Mesodermal cell (in vitro differentiated cells): Measurements from ENCODE around the gene TXNDC16.
A peak's percentile ranks its signal among the peaks of the same experiment; 100 is the strongest.

Experiments used
- H3K27ac ChIP-seq: 2 replicates; pipeline ENCODE4 v1.7.0; 2013; ENCODE audit warnings: mild to moderate bottlenecking, low read depth, low read length, moderate library complexity; ENCODE audit not compliant: severe bottlenecking
- H3K36me3 ChIP-seq: 2 replicates; pipeline ENCODE4 v1.7.1; 2013; ENCODE audit warnings: mild to moderate bottlenecking, low read length, moderate library complexity; ENCODE audit not compliant: control insufficient read depth, insufficient read depth
- H3K4me1 ChIP-seq: one replicate; pipeline ENCODE4 v1.7.1; 2013; ENCODE audit warnings: mild to moderate bottlenecking, low read length; ENCODE audit not compliant: insufficient read depth, control insufficient read depth, poor library complexity, severe bottlenecking
- H3K4me3 ChIP-seq: 2 replicates; pipeline ENCODE4 v1.7.0; 2013; ENCODE audit warnings: low read length, control low read depth, mild to moderate bottlenecking; ENCODE audit not compliant: insufficient read depth, poor library complexity, severe bottlenecking; ENCODE audit errors: extremely low read depth
- H3K9me3 ChIP-seq: 2 replicates; pipeline ENCODE4 v1.7.1; 2013; ENCODE audit warnings: mild to moderate bottlenecking, low read length, moderate library complexity; ENCODE audit not compliant: control insufficient read depth
- WGBS, 2 experiments: methylation state at CpG; one replicate each; pipeline ENCODE4 v1.1.5; 2013; ENCODE audit warnings: missing lambda C conversion rate in 2 of 2; ENCODE audit not compliant: insufficient coverage in 2 of 2; 5-methylcytosine and 5-hydroxymethylcytosine counted together

Gene TXNDC16

DNA sequence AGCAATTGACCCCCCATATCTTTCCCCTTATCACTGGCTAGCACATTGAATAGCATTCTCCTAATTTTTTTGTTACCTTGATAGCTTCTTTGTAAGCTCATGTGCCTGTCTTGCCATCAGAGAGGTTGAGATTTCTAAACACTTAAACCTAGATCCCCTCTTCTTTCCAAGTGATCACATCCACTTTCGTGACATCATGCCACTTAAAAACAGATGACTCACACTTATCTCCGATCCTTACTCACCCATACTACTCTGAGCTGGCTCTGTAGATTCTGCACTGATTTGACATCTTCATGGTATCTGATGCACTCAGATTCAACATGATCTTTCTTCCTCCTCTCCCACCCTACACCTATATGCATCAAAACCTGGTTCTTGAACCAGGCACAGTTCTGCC, 10.8 kb upstream of the TXNDC16 start:
- Histone ChIP-seq H3K36me3 (no peaks in the 10 kb centered on the region), H3K4me1 (no peaks in the 10 kb centered on the region), H3K9me3 (peaks cover 6% of the 10 kb centered on the region), H3K4me3 (no peak overlapping the region), H3K27ac (no peak overlapping the region)
- WGBS, 2 experiments, result 78 to 87% methylated on average over 2 of the region's 2 CpGs

GRCh38 chr14:52558688-52559087, 6.4 kb upstream of the TXNDC16 start:
- H3K27ac ChIP-seq, result no peak overlapping the region
- no peaks in the 10 kb centered on the region for H3K4me1 ChIP-seq
- peaks cover 3% of the 10 kb centered on the region for H3K36me3 ChIP-seq
- WGBS, 2 experiments, result 86 to 100% methylated on average over 1 to 2 of the region's 2 CpGs
- no peaks in the 10 kb centered on the region for H3K9me3 ChIP-seq
- no peak overlapping the region for H3K4me3 ChIP-seq

DNA sequence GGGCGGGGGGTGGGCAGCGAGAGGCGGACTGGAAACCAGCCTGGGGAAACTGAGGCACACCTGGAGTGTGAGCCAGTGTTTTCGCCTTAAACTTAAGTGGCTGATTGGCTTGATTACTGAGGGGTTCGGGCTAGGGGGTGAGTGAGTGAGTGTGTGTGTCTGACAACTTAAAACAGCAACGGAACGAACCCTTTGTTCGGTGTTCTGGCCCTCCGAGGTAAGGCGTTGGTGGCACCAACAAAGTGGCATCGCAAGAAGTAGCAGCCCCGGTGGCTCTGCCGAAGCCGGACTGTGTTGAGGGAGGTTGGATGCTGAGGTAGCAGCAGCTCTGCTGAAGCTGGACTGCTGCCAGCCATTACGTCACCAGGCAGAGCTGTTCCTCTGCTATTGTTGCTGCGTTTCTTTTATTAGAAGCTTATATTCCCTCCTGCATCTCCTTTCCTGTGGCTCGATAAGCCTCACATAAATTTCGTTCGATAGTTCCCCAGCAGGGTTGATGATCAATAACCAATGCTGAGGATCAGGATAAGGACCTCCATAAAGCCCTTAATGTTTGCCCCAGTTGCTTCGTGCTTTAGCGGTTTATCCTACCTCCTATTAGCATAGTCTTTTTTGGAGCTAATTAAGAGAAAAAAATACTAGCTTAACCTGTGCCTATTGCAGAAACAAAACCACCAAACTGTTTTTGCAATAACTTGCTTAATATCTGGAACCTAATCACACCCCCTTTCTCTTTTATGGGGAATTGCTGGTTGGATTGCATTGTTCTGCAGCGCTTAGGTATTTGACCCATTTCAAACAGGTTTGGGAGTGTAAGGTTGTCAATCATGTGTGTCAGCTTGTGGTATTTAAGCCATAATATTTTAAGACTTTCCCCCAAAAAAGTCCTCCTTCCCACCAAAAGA, 1.6 kb upstream of the TXNDC16 start:
- Histone ChIP-seq H3K9me3 (no peaks in the 10 kb centered on the region), H3K27ac (peak overlapping the region; percentile 65), H3K4me1 (no peaks in the 10 kb centered on the region), H3K36me3 (peaks cover 3% of the 10 kb centered on the region), H3K4me3 (peak overlapping the region; percentile 84)
- 0 to 1% methylated on average over 16 to 17 of the region's 22 CpGs for WGBS, 2 experiments

DNA sequence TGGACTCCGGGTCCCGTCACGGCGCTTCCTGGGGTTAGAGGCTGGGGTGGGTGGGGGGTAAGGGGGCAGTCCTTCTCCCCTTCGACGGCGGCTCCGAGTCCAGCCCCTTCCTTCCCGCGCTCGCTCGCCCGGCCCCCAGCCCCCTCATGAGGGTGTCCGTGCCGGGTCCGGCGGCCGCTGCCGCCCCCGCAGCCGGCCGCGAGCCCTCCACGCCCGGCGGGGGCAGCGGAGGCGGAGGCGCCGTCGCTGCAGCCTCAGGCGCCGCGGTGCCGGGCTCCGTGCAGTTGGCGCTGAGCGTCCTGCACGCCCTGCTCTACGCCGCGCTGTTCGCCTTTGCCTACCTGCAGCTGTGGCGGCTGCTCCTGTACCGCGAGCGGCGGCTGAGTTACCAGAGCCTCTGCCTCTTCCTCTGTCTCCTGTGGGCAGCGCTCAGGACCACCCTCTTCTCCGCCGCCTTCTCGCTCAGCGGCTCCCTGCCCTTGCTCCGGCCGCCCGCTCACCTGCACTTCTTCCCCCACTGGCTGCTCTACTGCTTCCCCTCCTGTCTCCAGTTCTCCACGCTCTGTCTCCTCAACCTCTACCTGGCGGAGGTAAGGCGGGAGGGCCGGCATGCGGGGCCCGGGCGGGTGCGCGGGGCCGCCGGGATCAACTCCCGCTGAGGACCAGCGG, 831 bp upstream of the TXNDC16 start:
- H3K4me3 ChIP-seq, result peak overlapping the region; percentile 84
- 0% methylated on average over 42 to 52 of the region's 69 CpGs for WGBS, 2 experiments

GRCh38 chr14:52551696-52552062, 626 bp downstream of the TXNDC16 start:
- 12 to 17% methylated on average over 6 to 8 of the region's 8 CpGs for WGBS, 2 experiments
- no peaks in the 10 kb centered on the region for H3K9me3 ChIP-seq
- peak overlapping the region; percentile 84 for H3K4me3 ChIP-seq
- peaks cover 3% of the 10 kb centered on the region for H3K36me3 ChIP-seq
- H3K27ac ChIP-seq, result peak overlapping the region; percentile 82
- H3K4me1 ChIP-seq, result no peaks in the 10 kb centered on the region

More for the DNA sequence above, 831 bp upstream of the TXNDC16 start:
- no peaks in the 10 kb centered on the region for H3K9me3 ChIP-seq
- no peaks in the 10 kb centered on the region for H3K4me1 ChIP-seq
- peaks cover 3% of the 10 kb centered on the region for H3K36me3 ChIP-seq
- peak overlapping the region; percentile 65 for H3K27ac ChIP-seq

DNA sequence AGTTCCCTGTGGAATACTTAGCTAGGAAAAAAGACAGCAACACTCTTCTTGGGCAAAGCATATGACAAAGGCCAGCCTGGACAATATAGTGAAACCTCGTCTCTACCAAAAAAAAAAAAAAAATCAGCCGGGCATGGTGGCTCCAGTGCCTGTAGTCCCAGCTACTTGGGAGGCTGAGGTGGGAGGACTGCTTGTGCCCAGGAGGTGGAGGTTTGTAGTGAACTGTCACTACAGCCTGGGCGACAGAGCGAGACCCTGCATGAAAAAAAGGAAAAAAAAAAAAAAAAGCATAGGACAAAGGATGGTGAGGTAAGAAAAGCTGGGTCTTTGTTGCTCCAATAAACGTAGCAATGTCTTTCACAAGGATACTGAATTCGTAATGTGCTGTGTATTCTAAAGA, 1.1 kb downstream of the TXNDC16 start:
- Histone ChIP-seq H3K4me1 (no peaks in the 10 kb centered on the region), H3K9me3 (no peaks in the 10 kb centered on the region), H3K36me3 (no peaks in the 10 kb centered on the region), H3K4me3 (peak overlapping the region; percentile 84), H3K27ac (peak overlapping the region; percentile 82)
- WGBS, 2 experiments, result 31 to 41% methylated on average over 2 to 3 of the region's 6 CpGs

GRCh38 chr14:52550661-52551060, 1.6 kb downstream of the TXNDC16 start:
- 90 to 93% methylated on average over 2 to 3 of the region's 3 CpGs for WGBS, 2 experiments
- Histone ChIP-seq H3K27ac (no peak overlapping the region), H3K4me3 (no peak overlapping the region), H3K9me3 (no peaks in the 10 kb centered on the region), H3K36me3 (no peaks in the 10 kb centered on the region), H3K4me1 (no peaks in the 10 kb centered on the region)

DNA sequence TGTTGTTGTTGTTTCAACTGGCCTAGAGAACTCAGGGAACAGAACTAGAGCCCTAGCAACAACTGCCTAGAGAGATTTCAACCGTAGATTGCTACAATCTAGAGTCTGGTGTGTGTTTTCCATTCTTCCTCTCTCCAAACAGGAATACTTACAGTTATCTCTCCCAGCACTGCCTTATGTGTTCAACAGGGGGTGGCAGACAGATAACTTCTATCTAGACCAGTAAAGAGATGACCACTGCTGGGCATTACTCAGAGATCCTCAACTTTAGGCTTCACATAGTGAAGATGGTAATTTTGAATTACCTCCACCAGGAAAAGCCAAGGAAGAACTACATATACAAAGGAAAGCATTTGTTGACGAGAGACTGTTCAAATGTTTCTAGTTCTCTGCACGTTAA, 4.8 kb downstream of the TXNDC16 start:
- H3K36me3 ChIP-seq, result no peaks in the 10 kb centered on the region
- H3K4me3 ChIP-seq, result no peak overlapping the region
- H3K27ac ChIP-seq, result no peak overlapping the region
- H3K9me3 ChIP-seq, result no peaks in the 10 kb centered on the region
- WGBS, 2 experiments, result 83 to 93% methylated on average over 1 to 2 of the region's 3 CpGs
- no peaks in the 10 kb centered on the region for H3K4me1 ChIP-seq

DNA sequence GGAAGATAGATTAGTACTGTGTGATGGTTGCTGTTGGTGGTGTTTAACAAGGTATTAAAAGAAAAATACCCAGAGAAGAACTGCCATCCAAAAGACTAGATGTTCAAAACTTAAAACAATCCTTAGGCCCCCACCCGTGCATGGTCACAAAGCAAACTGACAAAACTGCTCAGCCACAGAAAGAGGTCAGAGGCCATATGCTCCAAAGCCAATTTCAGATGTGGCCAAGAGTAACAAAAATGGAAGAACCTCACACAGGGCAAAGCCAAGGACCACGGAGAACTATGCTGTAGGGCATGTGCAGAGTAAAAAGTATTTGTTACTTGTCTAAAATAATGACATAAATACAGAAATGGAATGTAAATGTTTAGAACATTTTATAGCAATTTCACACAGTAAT, 5.3 kb downstream of the TXNDC16 start:
- Histone ChIP-seq H3K9me3 (no peaks in the 10 kb centered on the region), H3K36me3 (no peaks in the 10 kb centered on the region), H3K4me3 (no peak overlapping the region), H3K27ac (no peak overlapping the region), H3K4me1 (no peaks in the 10 kb centered on the region)
- 86 to 88% methylated on average over 1 of the region's 2 CpGs for WGBS, 2 experiments

- H3K4me3 ChIP-seq, result no peak overlapping the region
- H3K36me3 ChIP-seq, result no peaks in the 10 kb centered on the region
- no peak overlapping the region for H3K27ac ChIP-seq
- no peaks in the 10 kb centered on the region for H3K9me3 ChIP-seq
- no peaks in the 10 kb centered on the region for H3K4me1 ChIP-seq
- WGBS, 2 experiments, result 86 to 89% methylated on average over 3 to 4 of the region's 4 CpGs
Observed at GRCh38 chr14:52546318-52546670, 6.0 kb downstream of the TXNDC16 start.
